Ramos (cell line): ENCODE measurements around the gene AP1M1.

Experiments used
- in situ Hi-C: fragments of 300-500 bp; cut with MboI; formaldehyde crosslinking; loops from one replicate; pipeline ENCODE4 v1.14.3; 2022; ENCODE audit warnings: low sequenced_read_pairs; ENCODE audit not compliant: unreplicated experiment

Gene AP1M1

GRCh38 chr19:16227837-16228636, 30.3 kb downstream of the AP1M1 start:
- in situ Hi-C loops = no loop called here

- in situ Hi-C loops = no loop called here
Measured at GRCh38 chr19:16228637-16229321, 31.1 kb downstream of the AP1M1 start.

GRCh38 chr19:16229322-16229641, 31.6 kb downstream of the AP1M1 start:
- in situ Hi-C loops = no loop called here

- in situ Hi-C loops = no loop called here
Measured at GRCh38 chr19:16232127-16232526, 34.4 kb downstream of the AP1M1 start.

GRCh38 chr19:16232568-16232967, 34.9 kb downstream of the AP1M1 start:
- in situ Hi-C loops = no loop called here

GRCh38 chr19:16233081-16233776, 35.5 kb downstream of the AP1M1 start:
- in situ Hi-C loops = no loop called here

- in situ Hi-C loops = no loop called here
Measured at GRCh38 chr19:16233836-16234551, 36.3 kb downstream of the AP1M1 start.

- in situ Hi-C loops = no loop called here
Measured at GRCh38 chr19:16234552-16235445, 37.1 kb downstream of the AP1M1 start.

- in situ Hi-C loops = no loop called here
Measured at GRCh38 chr19:16235811-16236652, 38.3 kb downstream of the AP1M1 start.

GRCh38 chr19:16244091-16244490, 46.4 kb downstream of the AP1M1 start:
- in situ Hi-C loops = no loop called here

GRCh38 chr19:16247353-16248182, 49.9 kb downstream of the AP1M1 start:
- in situ Hi-C loops = loop anchor here (5.0 kb wide), 2 partner anchors 140 to 170 kb away; no protein-coding TSS in a partner anchor

- in situ Hi-C loops = loop anchor here (5.0 kb wide), 2 partner anchors 139 to 169 kb away; no protein-coding TSS in a partner anchor
Measured at GRCh38 chr19:16248380-16249023, 50.8 kb downstream of the AP1M1 start.

GRCh38 chr19:16249826-16250404, 52.2 kb downstream of the AP1M1 start:
- in situ Hi-C loops = loop anchor here (5.0 kb wide), 2 partner anchors 137 to 167 kb away; no protein-coding TSS in a partner anchor

GRCh38 chr19:16252459-16253205, 54.9 kb downstream of the AP1M1 start:
- in situ Hi-C loops = no loop called here

GRCh38 chr19:16254851-16255408, 57.2 kb downstream of the AP1M1 start:
- in situ Hi-C loops = no loop called here

GRCh38 chr19:16257509-16258002, 59.8 kb downstream of the AP1M1 start:
- in situ Hi-C loops = no loop called here
